Measurements from ENCODE around the gene MINPP1. TPM values are rescaled to one million over a fixed set of nuclear protein-coding genes. Genes with fewer than 3 reads are reported as not detected.

Gene MINPP1
- total RNA-seq, 4 donors from 2014 or later = 11.1 to 28.4 (median 21.2) TPM

- Histone ChIP-seq H3K36me3 (peaks cover 0 to 5% (median 0%) of the 10 kb centered on the region in 4 donors), H3K27me3 (no peaks in the 10 kb centered on the region), H3K27ac (peak overlapping the region; percentile 86 to 91 (median 88)), H3K4me3 (peak overlapping the region; percentile 73 to 89 (median 83)), H3K4me1 (peaks cover 5 to 34% (median 20%) of the 10 kb centered on the region in 4 donors), H3K9me3 (no peaks in the 10 kb centered on the region)
- TF ChIP-seq EP300 (IDR thresholded peaks at IDR 0.05; ENCODE audit: low read depth) (no peak), POLR2A (IDR thresholded peaks at IDR 0.05) (no peak), POLR2AphosphoS5 (IDR thresholded peaks at IDR 0.05) (no peak)
- TF ChIP-seq, protein P1, sequence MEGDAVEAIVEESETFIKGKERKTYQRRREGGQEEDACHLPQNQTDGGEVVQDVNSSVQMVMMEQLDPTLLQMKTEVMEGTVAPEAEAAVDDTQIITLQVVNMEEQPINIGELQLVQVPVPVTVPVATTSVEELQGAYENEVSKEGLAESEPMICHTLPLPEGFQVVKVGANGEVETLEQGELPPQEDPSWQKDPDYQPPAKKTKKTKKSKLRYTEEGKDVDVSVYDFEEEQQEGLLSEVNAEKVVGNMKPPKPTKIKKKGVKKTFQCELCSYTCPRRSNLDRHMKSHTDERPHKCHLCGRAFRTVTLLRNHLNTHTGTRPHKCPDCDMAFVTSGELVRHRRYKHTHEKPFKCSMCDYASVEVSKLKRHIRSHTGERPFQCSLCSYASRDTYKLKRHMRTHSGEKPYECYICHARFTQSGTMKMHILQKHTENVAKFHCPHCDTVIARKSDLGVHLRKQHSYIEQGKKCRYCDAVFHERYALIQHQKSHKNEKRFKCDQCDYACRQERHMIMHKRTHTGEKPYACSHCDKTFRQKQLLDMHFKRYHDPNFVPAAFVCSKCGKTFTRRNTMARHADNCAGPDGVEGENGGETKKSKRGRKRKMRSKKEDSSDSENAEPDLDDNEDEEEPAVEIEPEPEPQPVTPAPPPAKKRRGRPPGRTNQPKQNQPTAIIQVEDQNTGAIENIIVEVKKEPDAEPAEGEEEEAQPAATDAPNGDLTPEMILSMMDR (IDR thresholded peaks at IDR 0.05) = no peak
- DNase-seq = no peak
- intact Hi-C loops (cut with DNase I; ENCODE audit: low total_unique reads) (no loop called here), in situ Hi-C loops (cut with MboI; ENCODE audit: low pct_ligation_motif_present in 1 of 4, low pct_unique_long_range_greater_than_20kb in 1 of 4, low sequenced_read_pairs in 3 of 4) (no loop called here)
- WGBS, 2 donors (ENCODE audit: low coverage in 1 of 2) = 11 to 16% methylated on average over 7 to 10 of the region's 10 CpGs
Observed at GRCh38 chr10:87504307-87504639, 420 bp upstream of the MINPP1 start.

- no peaks in the 10 kb centered on the region for H3K27me3 ChIP-seq
- peak overlapping the region; percentile 73 to 89 (median 83) for H3K4me3 ChIP-seq
- peaks cover 0 to 9% (median 0%) of the 10 kb centered on the region in 4 donors for H3K36me3 ChIP-seq
- H3K4me1 ChIP-seq = peaks cover 5 to 31% (median 20%) of the 10 kb centered on the region in 4 donors
- in situ Hi-C loops (cut with MboI; ENCODE audit: low pct_ligation_motif_present in 1 of 4, low pct_unique_long_range_greater_than_20kb in 1 of 4, low sequenced_read_pairs in 3 of 4) = no loop called here
- H3K27ac ChIP-seq = peak overlapping the region; percentile 86 to 91 (median 88)
- no peaks in the 10 kb centered on the region for H3K9me3 ChIP-seq
- TF ChIP-seq POLR2AphosphoS5 (IDR thresholded peaks at IDR 0.05) = peak in 1 of 3 donors; percentile 2
- TF ChIP-seq, protein P1 (IDR thresholded peaks at IDR 0.05) = peak; percentile 12 to 53 (median 51)
- TF ChIP-seq POLR2A (IDR thresholded peaks at IDR 0.05) = no peak
- TF ChIP-seq EP300 (IDR thresholded peaks at IDR 0.05; ENCODE audit: low read depth) = no peak
- intact Hi-C loops (cut with DNase I; ENCODE audit: low total_unique reads) = no loop called here
- WGBS, 2 donors (ENCODE audit: low coverage in 1 of 2) = 0 to 1% methylated on average over 7 to 40 of the region's 41 CpGs
- DNase-seq = peak; percentile 68
Observed at GRCh38 chr10:87505366-87506111, 846 bp downstream of the MINPP1 start.

GRCh38 chr10:87506956-87507355 is 2.3 kb downstream of the MINPP1 start:
- in situ Hi-C loops (cut with MboI; ENCODE audit: low pct_ligation_motif_present in 1 of 4, low pct_unique_long_range_greater_than_20kb in 1 of 4, low sequenced_read_pairs in 3 of 4) (no loop called here), intact Hi-C loops (cut with DNase I; ENCODE audit: low total_unique reads) (no loop called here)
- Histone ChIP-seq H3K9me3 (no peaks in the 10 kb centered on the region), H3K36me3 (peaks cover 0 to 15% (median 0%) of the 10 kb centered on the region in 4 donors), H3K4me1 (peaks cover 5 to 29% (median 20%) of the 10 kb centered on the region in 4 donors), H3K4me3 (no peak overlapping the region), H3K27me3 (no peaks in the 10 kb centered on the region), H3K27ac (no peak overlapping the region)
- TF ChIP-seq POLR2A (IDR thresholded peaks at IDR 0.05) (no peak), POLR2AphosphoS5 (IDR thresholded peaks at IDR 0.05) (no peak), EP300 (IDR thresholded peaks at IDR 0.05; ENCODE audit: low read depth) (no peak)
- TF ChIP-seq, protein P1 (IDR thresholded peaks at IDR 0.05) = no peak
- no peak for DNase-seq
- WGBS, 2 donors (ENCODE audit: low coverage in 1 of 2) = 54 to 83% methylated on average over 2 to 3 of the region's 3 CpGs

DNA sequence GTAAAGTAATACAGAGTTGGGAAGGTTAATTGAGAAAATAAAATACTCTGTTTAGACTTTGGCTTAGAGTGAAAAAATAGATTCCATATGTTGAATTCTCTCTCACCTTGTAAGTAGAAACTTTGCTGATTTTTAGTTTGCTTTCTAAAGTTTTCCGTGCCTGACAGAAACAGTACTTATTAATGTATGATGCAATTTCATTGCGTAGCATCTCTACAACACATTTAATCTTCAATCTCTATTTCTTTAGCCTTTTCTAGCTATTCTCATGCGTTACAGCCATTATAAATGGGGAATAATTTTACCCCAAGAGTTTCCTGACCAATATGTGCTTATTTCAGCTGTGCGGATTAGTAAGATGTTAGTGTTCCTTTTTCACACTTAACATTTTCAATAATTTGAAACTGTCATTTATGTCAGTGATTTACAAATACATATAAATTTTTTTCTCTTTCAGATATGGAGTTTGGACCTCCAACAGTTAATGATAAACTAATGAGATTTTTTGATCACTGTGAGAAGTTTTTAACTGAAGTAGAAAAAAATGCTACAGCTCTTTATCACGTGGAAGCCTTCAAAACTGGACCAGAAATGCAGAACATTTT is 3.3 kb downstream of the MINPP1 start:
- TF ChIP-seq, protein P1 (IDR thresholded peaks at IDR 0.05) = no peak
- TF ChIP-seq POLR2A (IDR thresholded peaks at IDR 0.05) = no peak
- TF ChIP-seq POLR2AphosphoS5 (IDR thresholded peaks at IDR 0.05) = no peak
- no peak for TF ChIP-seq EP300 (IDR thresholded peaks at IDR 0.05; ENCODE audit: low read depth)
- no peak for DNase-seq
- Histone ChIP-seq H3K36me3 (peaks cover 0 to 15% (median 0%) of the 10 kb centered on the region in 4 donors), H3K4me1 (peaks cover 5 to 29% (median 20%) of the 10 kb centered on the region in 4 donors), H3K27ac (no peak overlapping the region), H3K4me3 (no peak overlapping the region), H3K27me3 (no peaks in the 10 kb centered on the region), H3K9me3 (no peaks in the 10 kb centered on the region)
- intact Hi-C loops (cut with DNase I; ENCODE audit: low total_unique reads) (no loop called here), in situ Hi-C loops (cut with MboI; ENCODE audit: low pct_ligation_motif_present in 1 of 4, low pct_unique_long_range_greater_than_20kb in 1 of 4, low sequenced_read_pairs in 3 of 4) (no loop called here)
- WGBS, 2 donors (ENCODE audit: low coverage in 1 of 2) = 79 to 84% methylated on average over 5 of the region's 5 CpGs

Measured in transverse colon (tissue), 4 donors.